SK-N-SH treated with all-trans-retinoic acid at 6 μM for 48 hours (cell line): ENCODE measurements around the gene GSTM3.
A peak's percentile ranks its signal among the peaks of the same experiment; 100 is the strongest.

Source experiments
- ATAC-seq: fragments of 200-7000 bp; cut with Tn5 transposase; 3 replicates; pipeline ENCODE4 v1.9.1; 2020; ENCODE audit warnings: mild to moderate bottlenecking, moderate library complexity
- ARNTL ChIP-seq: fragments of 450-650 bp; formaldehyde crosslinking; IDR thresholded peaks from 2 replicates; pipeline ENCODE4 v1.5.0; 2020; ENCODE audit warnings: low read depth, mild to moderate bottlenecking, moderate library complexity, borderline replicate concordance
- BACH2 ChIP-seq: fragments of 250-450 bp; sonication (Bioruptor Pico); IDR thresholded peaks from 2 replicates; pipeline ENCODE4 v1.9.0; 2021; ENCODE audit warnings: mild to moderate bottlenecking, borderline replicate concordance
- CSDC2 ChIP-seq: fragments of 250-450 bp; sonication (Bioruptor Pico); IDR thresholded peaks from 2 replicates; pipeline ENCODE4 v1.5.0; 2020; ENCODE audit warnings: mild to moderate bottlenecking, moderate library complexity
- CSRNP3 ChIP-seq: fragments of 250-450 bp; sonication (Bioruptor Pico); IDR thresholded peaks from 2 replicates; pipeline ENCODE4 v1.5.1; 2021; ENCODE audit warnings: mild to moderate bottlenecking, moderate library complexity
- ESRRG ChIP-seq: fragments of 250-450 bp; sonication (Bioruptor Pico); IDR thresholded peaks from 2 replicates; pipeline ENCODE4 v1.6.1; 2021; ENCODE audit warnings: mild to moderate bottlenecking
- GLIS3 ChIP-seq: fragments of 250-450 bp; sonication (Bioruptor Pico); IDR thresholded peaks from 2 replicates; pipeline ENCODE4 v1.5.0; 2020; ENCODE audit warnings: mild to moderate bottlenecking, moderate library complexity
- ISL1 ChIP-seq: fragments of 250-450 bp; sonication (Bioruptor Pico); IDR thresholded peaks from 2 replicates; pipeline ENCODE4 v2.1.2; 2022; ENCODE audit warnings: mild to moderate bottlenecking, moderate library complexity
- OSR1 ChIP-seq: fragments of 250-450 bp; sonication (Bioruptor Pico); IDR thresholded peaks from 2 replicates; pipeline ENCODE4 v1.8.0; 2022; ENCODE audit warnings: moderate library complexity, mild to moderate bottlenecking, inconsistent platforms
- RARB ChIP-seq: fragments of 250-450 bp; sonication (Bioruptor Pico); IDR thresholded peaks from 2 replicates; pipeline ENCODE4 v1.8.0; 2021; ENCODE audit warnings: mild to moderate bottlenecking, moderate library complexity
- SNAI2 ChIP-seq: fragments of 250-450 bp; sonication (Bioruptor Pico); IDR thresholded peaks from 2 replicates; pipeline ENCODE4 v1.5.0; 2020; ENCODE audit warnings: mild to moderate bottlenecking, moderate library complexity
- TCF4 ChIP-seq: fragments of 250-450 bp; sonication (Bioruptor Pico); IDR thresholded peaks from 2 replicates; pipeline ENCODE4 v1.8.0; 2021; ENCODE audit warnings: mild to moderate bottlenecking, moderate library complexity, borderline replicate concordance
- TOX ChIP-seq: fragments of 250-450 bp; sonication (Bioruptor Pico); IDR thresholded peaks from 2 replicates; pipeline ENCODE4 v1.8.0; 2021; ENCODE audit warnings: mild to moderate bottlenecking, moderate library complexity, borderline replicate concordance
- TSHZ2 ChIP-seq: fragments of 250-450 bp; sonication (Bioruptor Pico); IDR thresholded peaks from 2 replicates; pipeline ENCODE4 v1.5.0; 2020; ENCODE audit warnings: mild to moderate bottlenecking, moderate library complexity
- ZC3H10 ChIP-seq: fragments of 250-450 bp; sonication (Bioruptor Pico); IDR thresholded peaks from 2 replicates; pipeline ENCODE4 v1.5.1; 2021; ENCODE audit warnings: mild to moderate bottlenecking, moderate library complexity
- ZFP3 ChIP-seq: fragments of 250-450 bp; sonication (Bioruptor Pico); IDR thresholded peaks from 2 replicates; pipeline ENCODE4 v1.5.0; 2020; ENCODE audit warnings: mild to moderate bottlenecking, moderate library complexity
- ZFP30 ChIP-seq: fragments of 450-650 bp; formaldehyde crosslinking; IDR thresholded peaks from 2 replicates; pipeline ENCODE4 v1.5.0; 2022; ENCODE audit warnings: mild to moderate bottlenecking, moderate library complexity
- ZNF565 ChIP-seq: fragments of 450-650 bp; formaldehyde crosslinking; conservative IDR thresholded peaks from 2 replicates; pipeline ENCODE4 v1.5.0; 2020; ENCODE audit warnings: low read depth, mild to moderate bottlenecking, moderate library complexity
- ZNF70 ChIP-seq: fragments of 450-650 bp; formaldehyde crosslinking; IDR thresholded peaks from 2 replicates; pipeline ENCODE4 v1.5.0; 2020; ENCODE audit warnings: mild to moderate bottlenecking, moderate library complexity
- TF ChIP-seq, protein P1 (sequence below): fragments of 250-450 bp; sonication (Bioruptor Pico); IDR thresholded peaks from 2 replicates; pipeline ENCODE4 v1.8.0; 2020; ENCODE audit warnings: mild to moderate bottlenecking, moderate library complexity, borderline replicate concordance
- TF ChIP-seq, protein P2 (sequence below): fragments of 250-450 bp; sonication (Bioruptor Pico); IDR thresholded peaks from 2 replicates; pipeline ENCODE4 v1.8.0; 2021; ENCODE audit warnings: low read depth, mild to moderate bottlenecking, moderate library complexity, borderline replicate concordance
- TF ChIP-seq, protein P3 (sequence below): fragments of 250-450 bp; sonication (Bioruptor Pico); IDR thresholded peaks from 2 replicates; pipeline ENCODE4 v1.5.1; 2020; ENCODE audit warnings: low read depth, mild to moderate bottlenecking, moderate library complexity

GSTM3 gene

DNA sequence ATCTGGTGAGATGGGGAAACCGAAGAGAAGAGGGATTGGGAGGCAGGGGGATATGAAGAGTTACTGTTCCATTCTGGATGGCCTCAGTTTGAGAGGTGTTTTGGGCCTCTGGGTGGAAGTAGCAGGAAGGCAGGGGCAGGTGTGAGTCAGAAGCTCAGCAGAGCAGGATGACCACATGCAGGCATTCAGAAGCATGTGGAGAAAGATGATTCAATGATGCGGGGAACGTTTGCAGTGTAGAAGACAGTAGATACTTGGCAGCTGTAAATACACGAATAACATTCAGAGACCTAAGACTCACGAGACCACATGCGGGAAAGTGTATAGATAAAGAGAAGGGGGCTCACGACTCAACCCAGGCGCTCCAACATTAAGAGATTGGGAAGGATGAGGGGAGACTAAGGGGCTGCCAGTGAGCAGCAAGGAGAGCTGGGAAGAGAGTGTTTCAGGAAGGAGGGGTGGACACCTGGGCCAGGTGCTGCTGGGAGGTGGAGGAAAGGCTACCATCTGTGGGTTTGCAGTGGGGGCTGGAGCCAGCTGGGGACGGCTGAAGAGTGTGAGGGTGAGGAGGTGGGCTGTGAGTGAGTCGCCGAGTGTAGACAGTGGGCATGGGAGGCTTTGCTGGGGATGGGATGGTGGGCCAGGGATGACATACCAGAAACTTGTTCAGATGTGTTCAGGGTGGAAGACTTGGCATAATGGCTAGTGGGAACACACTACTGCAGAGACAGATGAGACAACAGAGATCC is 28.7 kb upstream of the GSTM3 start:
- ATAC-seq: peak; percentile 12; the same call in 1 of the 3 replicates
- TF ChIP-seq, protein P1, sequence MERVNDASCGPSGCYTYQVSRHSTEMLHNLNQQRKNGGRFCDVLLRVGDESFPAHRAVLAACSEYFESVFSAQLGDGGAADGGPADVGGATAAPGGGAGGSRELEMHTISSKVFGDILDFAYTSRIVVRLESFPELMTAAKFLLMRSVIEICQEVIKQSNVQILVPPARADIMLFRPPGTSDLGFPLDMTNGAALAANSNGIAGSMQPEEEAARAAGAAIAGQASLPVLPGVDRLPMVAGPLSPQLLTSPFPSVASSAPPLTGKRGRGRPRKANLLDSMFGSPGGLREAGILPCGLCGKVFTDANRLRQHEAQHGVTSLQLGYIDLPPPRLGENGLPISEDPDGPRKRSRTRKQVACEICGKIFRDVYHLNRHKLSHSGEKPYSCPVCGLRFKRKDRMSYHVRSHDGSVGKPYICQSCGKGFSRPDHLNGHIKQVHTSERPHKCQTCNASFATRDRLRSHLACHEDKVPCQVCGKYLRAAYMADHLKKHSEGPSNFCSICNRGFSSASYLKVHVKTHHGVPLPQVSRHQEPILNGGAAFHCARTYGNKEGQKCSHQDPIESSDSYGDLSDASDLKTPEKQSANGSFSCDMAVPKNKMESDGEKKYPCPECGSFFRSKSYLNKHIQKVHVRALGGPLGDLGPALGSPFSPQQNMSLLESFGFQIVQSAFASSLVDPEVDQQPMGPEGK (CRISPR knock-in tag): no peak
- TF ChIP-seq RARB (CRISPR knock-in tag) (no peak), ISL1 (no peak), SNAI2 (CRISPR knock-in tag) (no peak), ZNF70 (CRISPR knock-in tag) (no peak), ZFP3 (CRISPR knock-in tag) (no peak), BACH2 (CRISPR knock-in tag) (no peak), ZFP30 (CRISPR knock-in tag) (no peak), TCF4 (no peak), ZC3H10 (CRISPR knock-in tag) (no peak), OSR1 (CRISPR knock-in tag) (no peak), CSRNP3 (CRISPR knock-in tag) (no peak)
- TF ChIP-seq, protein P2, sequence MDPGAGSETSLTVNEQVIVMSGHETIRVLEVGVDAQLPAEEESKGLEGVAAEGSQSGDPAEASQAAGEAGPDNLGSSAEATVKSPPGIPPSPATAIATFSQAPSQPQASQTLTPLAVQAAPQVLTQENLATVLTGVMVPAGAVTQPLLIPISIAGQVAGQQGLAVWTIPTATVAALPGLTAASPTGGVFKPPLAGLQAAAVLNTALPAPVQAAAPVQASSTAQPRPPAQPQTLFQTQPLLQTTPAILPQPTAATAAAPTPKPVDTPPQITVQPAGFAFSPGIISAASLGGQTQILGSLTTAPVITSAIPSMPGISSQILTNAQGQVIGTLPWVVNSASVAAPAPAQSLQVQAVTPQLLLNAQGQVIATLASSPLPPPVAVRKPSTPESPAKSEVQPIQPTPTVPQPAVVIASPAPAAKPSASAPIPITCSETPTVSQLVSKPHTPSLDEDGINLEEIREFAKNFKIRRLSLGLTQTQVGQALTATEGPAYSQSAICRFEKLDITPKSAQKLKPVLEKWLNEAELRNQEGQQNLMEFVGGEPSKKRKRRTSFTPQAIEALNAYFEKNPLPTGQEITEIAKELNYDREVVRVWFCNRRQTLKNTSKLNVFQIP (CRISPR knock-in tag): no peak

DNA sequence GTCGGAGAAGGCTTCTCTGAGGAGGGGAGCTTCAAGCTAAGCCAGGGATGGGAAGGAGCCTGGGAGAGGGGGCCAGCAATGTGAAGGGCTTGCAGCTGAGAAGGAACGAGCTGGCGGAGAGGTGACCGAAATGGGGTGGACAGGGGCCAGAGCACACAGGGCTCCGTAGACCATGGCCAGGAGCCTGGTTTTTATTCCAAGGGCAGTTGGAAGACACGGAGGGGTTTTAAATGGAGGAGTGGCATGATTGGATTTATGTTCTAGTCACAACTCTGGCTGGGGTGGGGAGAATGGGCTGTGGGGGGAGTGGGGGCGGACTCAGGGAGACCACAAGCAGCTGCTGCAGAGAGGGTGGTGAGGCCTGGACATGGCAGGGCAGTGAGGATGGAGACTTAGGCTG is 28.0 kb upstream of the GSTM3 start:
- ATAC-seq: no peak
- TF ChIP-seq, protein P3, sequence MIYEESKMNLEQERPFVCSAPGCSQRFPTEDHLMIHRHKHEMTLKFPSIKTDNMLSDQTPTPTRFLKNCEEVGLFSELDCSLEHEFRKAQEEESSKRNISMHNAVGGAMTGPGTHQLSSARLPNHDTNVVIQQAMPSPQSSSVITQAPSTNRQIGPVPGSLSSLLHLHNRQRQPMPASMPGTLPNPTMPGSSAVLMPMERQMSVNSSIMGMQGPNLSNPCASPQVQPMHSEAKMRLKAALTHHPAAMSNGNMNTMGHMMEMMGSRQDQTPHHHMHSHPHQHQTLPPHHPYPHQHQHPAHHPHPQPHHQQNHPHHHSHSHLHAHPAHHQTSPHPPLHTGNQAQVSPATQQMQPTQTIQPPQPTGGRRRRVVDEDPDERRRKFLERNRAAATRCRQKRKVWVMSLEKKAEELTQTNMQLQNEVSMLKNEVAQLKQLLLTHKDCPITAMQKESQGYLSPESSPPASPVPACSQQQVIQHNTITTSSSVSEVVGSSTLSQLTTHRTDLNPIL (CRISPR knock-in tag): no peak
- TF ChIP-seq GLIS3 (CRISPR knock-in tag) (no peak), ESRRG (CRISPR knock-in tag) (no peak), ZNF70 (CRISPR knock-in tag) (no peak), TSHZ2 (CRISPR knock-in tag) (no peak), RARB (CRISPR knock-in tag) (no peak), ZC3H10 (CRISPR knock-in tag) (no peak), SNAI2 (CRISPR knock-in tag) (no peak), ZFP3 (CRISPR knock-in tag) (no peak), ZNF565 (CRISPR knock-in tag) (no peak), ARNTL (CRISPR knock-in tag) (no peak), BACH2 (CRISPR knock-in tag) (no peak), ISL1 (no peak), TOX (no peak), CSDC2 (CRISPR knock-in tag) (no peak)
- TF ChIP-seq, protein P1 (CRISPR knock-in tag): no peak
- TF ChIP-seq, protein P2 (CRISPR knock-in tag): no peak
- TF ChIP-seq, all 23 proteins: peak for 0
